K562 (cell line): Measurements from ENCODE around the gene PES1. TPM values are rescaled to one million over a fixed set of nuclear protein-coding genes. Genes with fewer than 3 reads are reported as not detected.
A peak's percentile ranks its signal among the peaks of the same experiment; 100 is the strongest.

Experiments used
- ATAC-seq: fragments of 200-7000 bp; cut with Tn5 transposase; 3 replicates; pipeline ENCODE4 v1.9.1; 2020; ENCODE audit warnings: moderate library complexity
- BruUV-seq: library from RNA; stranded (reverse); fragments of 400-500 nt; replicated peaks from 2 replicates; lab custom pipeline; 2021; lab: Mats Ljungman, UMichigan
- CTCF ChIA-PET: fragments of 300-600 bp; formaldehyde crosslinking; extraction: SDS; loops from one replicate; lab custom pipeline; 2021; ENCODE audit warnings: low intra/inter-chr PET ratio; lab: Yijun Ruan, JAX
- POLR2A ChIA-PET: fragments of 300-600, 350-650 bp; sonication (Branson Sonifier 250); formaldehyde crosslinking; extraction: SDS; loops from one replicate; lab custom pipeline; 2021; ENCODE audit warnings: antibody characterized with exemption, inconsistent platforms; lab: Yijun Ruan, JAX
- DNase-seq, 4 experiments: peaks; one replicate each; pipeline versions ENCODE4 v3.0.0 to v3.0.0-alpha.2; 2011 to 2018; ENCODE audit warnings: low spot score in 3 of 4, mixed read lengths in 3 of 4; ENCODE audit errors: extremely low read depth in 1 of 4
- FAIRE-seq: peaks from 2 replicates; lab custom pipeline; 2011; peaks lifted over from hg19 to GRCh38; lab: Jason Lieb, UNC
- H2AFZ ChIP-seq: 2 replicates; pipeline ENCODE4 v1.6.0; 2011; ENCODE audit warnings: low read depth, low read length, control low read depth, inconsistent platforms
- H3K27ac ChIP-seq: fragments of 200-600 bp; 3 replicates; pipeline ENCODE4 v1.8.0; 2011; ENCODE audit warnings: low read depth, mild to moderate bottlenecking, control low read depth, inconsistent platforms, low read length, moderate library complexity, mixed read lengths; ENCODE audit errors: extremely low read depth
- H3K27me3 ChIP-seq, 2 experiments: fragments of 300-600 bp in 1 of 2; 2 replicates in 1 of 2; 3 replicates in 1 of 2; pipeline versions ENCODE4 v1.6.0 to v1.8.0; 2011; ENCODE audit warnings: inconsistent platforms in 2 of 2, low read length in 2 of 2, mild to moderate bottlenecking in 1 of 2, mixed read lengths in 1 of 2, moderate library complexity in 1 of 2; ENCODE audit not compliant: control insufficient read depth in 2 of 2, insufficient read depth in 2 of 2
- H3K36me3 ChIP-seq: fragments of 300-600 bp; 3 replicates; pipeline ENCODE4 v1.8.0; 2011; ENCODE audit warnings: mild to moderate bottlenecking, low read length, inconsistent platforms; ENCODE audit not compliant: control insufficient read depth, insufficient read depth
- H3K4me1 ChIP-seq, 2 experiments: fragments of 200-600 bp in 1 of 2; replicated peaks in 1 of 2; 2 replicates in 1 of 2; 3 replicates in 1 of 2; pipeline versions ENCODE4 v1.5.1 to v1.8.0; 2011; ENCODE audit warnings: inconsistent platforms in 2 of 2, low read length in 2 of 2, mild to moderate bottlenecking in 1 of 2, mixed read lengths in 1 of 2, moderate library complexity in 1 of 2; ENCODE audit not compliant: control insufficient read depth in 2 of 2, insufficient read depth in 2 of 2
- H3K4me2 ChIP-seq: 2 replicates; pipeline ENCODE4 v1.6.1; 2011; ENCODE audit warnings: low read length, control low read depth, inconsistent platforms, mixed read lengths; ENCODE audit not compliant: insufficient read depth
- H3K4me3 ChIP-seq: fragments of 200-600 bp; sonication (generic), shearing (Covaris generic); 2 replicates; pipeline ENCODE4 v1.5.1; 2016; ENCODE audit warnings: control low read depth, inconsistent platforms
- H3K79me2 ChIP-seq: fragments of 200-600 bp; 3 replicates; pipeline ENCODE4 v1.8.0; 2011; ENCODE audit warnings: low read length, inconsistent platforms; ENCODE audit not compliant: control insufficient read depth, insufficient read depth
- H3K9ac ChIP-seq, 2 experiments: 2 replicates each; pipeline versions ENCODE4 v1.6.0 to v1.6.1; 2011; ENCODE audit warnings: low read depth in 2 of 2, low read length in 2 of 2, control low read depth in 1 of 2, inconsistent platforms in 1 of 2, mild to moderate bottlenecking in 1 of 2, mixed read lengths in 1 of 2; ENCODE audit not compliant: insufficient read depth in 1 of 2
- H3K9me1 ChIP-seq: one replicate; pipeline ENCODE4 v1.6.0; 2011; ENCODE audit warnings: inconsistent platforms, mild to moderate bottlenecking, low read length, moderate library complexity; ENCODE audit not compliant: control insufficient read depth, insufficient read depth
- H3K9me3 ChIP-seq: replicated peaks from 2 replicates; pipeline ENCODE4 v1.5.1; 2011; ENCODE audit warnings: low read depth, low read length, inconsistent platforms; ENCODE audit not compliant: control insufficient read depth, insufficient read depth
- H4K20me1 ChIP-seq: replicated peaks from 2 replicates; pipeline ENCODE4 v1.6.1; 2011; ENCODE audit warnings: low read length, inconsistent platforms, mixed read lengths; ENCODE audit not compliant: control insufficient read depth, insufficient read depth
- BDP1 ChIP-seq: IDR thresholded peaks from 3 replicates; pipeline ENCODE4 v1.6.1; 2011; ENCODE audit not compliant: insufficient read length, insufficient read depth
- FOSL1 ChIP-seq: fragments of 200-800 bp; sonication (Bioruptor generic); conservative IDR thresholded peaks from 2 replicates; pipeline ENCODE4 v1.6.1; 2016; ENCODE audit warnings: missing genetic modification characterization, missing compliant biosample characterization
- HEY1 ChIP-seq: fragments of 250-450 bp; sonication (Bioruptor Pico); IDR thresholded peaks from 2 replicates; pipeline ENCODE4 v1.5.0; 2020; ENCODE audit warnings: mild to moderate bottlenecking, moderate library complexity, borderline replicate concordance
- HMGN3 ChIP-seq: IDR thresholded peaks from 2 replicates; pipeline ENCODE4 v1.6.1; 2011; ENCODE audit warnings: borderline replicate concordance, low read depth, mild to moderate bottlenecking, mixed read lengths, low read length; ENCODE audit not compliant: insufficient read length; ENCODE audit errors: extremely low read depth
- L3MBTL2 ChIP-seq: fragments of 450-650 bp; IDR thresholded peaks from 2 replicates; pipeline ENCODE4 v1.6.1; 2016; ENCODE audit warnings: mild to moderate bottlenecking, moderate library complexity
- RCOR1 ChIP-seq, 2 experiments: IDR thresholded peaks; 2 replicates each; pipeline ENCODE4 v1.6.1; 2012; ENCODE audit warnings: low read depth in 2 of 2, low read length in 2 of 2, borderline replicate concordance in 1 of 2, improper control_type of control experiment in 1 of 2
- SIN3A ChIP-seq, 2 experiments: fragments of 150-350 bp in 1 of 2; IDR thresholded peaks; 2 replicates each; pipeline ENCODE4 v1.6.1; 2011 to 2016; ENCODE audit warnings: borderline replicate concordance in 2 of 2, low read depth in 2 of 2, low read length in 2 of 2, mild to moderate bottlenecking in 2 of 2, moderate library complexity in 2 of 2; ENCODE audit not compliant: control insufficient read depth in 1 of 2
- ZBTB26 ChIP-seq: fragments of 450-650 bp; formaldehyde crosslinking; IDR thresholded peaks from 2 replicates; pipeline ENCODE4 v1.4.0; 2022; ENCODE audit warnings: missing genetic modification characterization
- ZBTB49 ChIP-seq: sonication (generic); formaldehyde crosslinking; IDR thresholded peaks from 2 replicates; pipeline ENCODE4 v1.8.0; 2022; ENCODE audit warnings: missing genetic modification reagents, mild to moderate bottlenecking, borderline replicate concordance
- ZFP36 ChIP-seq: fragments of 150-350 bp; IDR thresholded peaks from 2 replicates; pipeline ENCODE4 v1.6.1; 2018; ENCODE audit warnings: low read length, low read depth; ENCODE audit not compliant: partially characterized antibody
- ZNF175 ChIP-seq: fragments of 200-800 bp; sonication (Bioruptor generic); IDR thresholded peaks from 2 replicates; pipeline ENCODE4 v1.6.1; 2016; ENCODE audit warnings: low read depth, mild to moderate bottlenecking, missing genetic modification characterization, missing compliant biosample characterization
- ZNF830 ChIP-seq: fragments of 250-450 bp; sonication (Bioruptor Pico); IDR thresholded peaks from 2 replicates; pipeline ENCODE4 v1.5.0; 2021; ENCODE audit warnings: mild to moderate bottlenecking
- WGBS: fragments of 100-300 bp; shearing (Covaris generic); methylation state at CpG from one replicate; pipeline ENCODE4 v1.1.6; 2016; ENCODE audit warnings: low coverage, mixed read lengths; ENCODE audit not compliant: insufficient coverage; ENCODE audit errors: missing lambda C conversion rate; 5-methylcytosine and 5-hydroxymethylcytosine counted together
- in situ Hi-C: fragments of 300-500 bp; cut with MboI; formaldehyde crosslinking; loops from 4 replicates; pipeline ENCODE4 v1.15.0; 2018; ENCODE audit warnings: inconsistent platforms, mixed read lengths
- intact Hi-C: fragments of 100-400 bp; cut with micrococcal nuclease; formaldehyde crosslinking; loops from 2 replicates; pipeline ENCODE4 v1.14.2; 2022
- polyA plus RNA-seq, 8 experiments: library from polyadenylated mRNA; depleted of rRNA in 4 of 8; stranded (reverse) in 5 of 8; unstranded in 3 of 8; fragments of >200 nt; fragmentation: Nextera tagmentation in 2 of 8; fragmentation: Illumina TruSeq in 1 of 8; extraction: Ambion mirVana in 2 of 8; extraction: Trizol in 1 of 8; gene quantifications; 2 replicates each; pipeline versions ENCODE4 v1.2.1 to v1.2.3, GENCODE V29; 2011 to 2014; ENCODE audit warnings: inconsistent platforms in 1 of 8, missing spikeins in 1 of 8
- total RNA-seq, 7 experiments: library from RNA; depleted of rRNA in 6 of 7; stranded (reverse); fragments of >200 nt in 6 of 7; fragmentation: Illumina TruSeq in 2 of 7; extraction: Trizol in 2 of 7; gene quantifications; 2 replicates each; pipeline versions ENCODE4 v1.2.1 to v1.2.3, GENCODE V29; 2011 to 2021; ENCODE audit warnings: low replicate concordance in 1 of 7
- TF ChIP-seq, protein P1 (sequence below): fragments of 450-650 bp; IDR thresholded peaks from 2 replicates; pipeline ENCODE4 v1.6.1; 2016; ENCODE audit warnings: mild to moderate bottlenecking

The PES1 gene
- total and polyA plus RNA-seq, 9 of the 15 experiments (the other 6 are each of a cell fraction or from before 2014, with no cell fraction given): 6.5 to 158 (median 94.3) TPM

DNA sequence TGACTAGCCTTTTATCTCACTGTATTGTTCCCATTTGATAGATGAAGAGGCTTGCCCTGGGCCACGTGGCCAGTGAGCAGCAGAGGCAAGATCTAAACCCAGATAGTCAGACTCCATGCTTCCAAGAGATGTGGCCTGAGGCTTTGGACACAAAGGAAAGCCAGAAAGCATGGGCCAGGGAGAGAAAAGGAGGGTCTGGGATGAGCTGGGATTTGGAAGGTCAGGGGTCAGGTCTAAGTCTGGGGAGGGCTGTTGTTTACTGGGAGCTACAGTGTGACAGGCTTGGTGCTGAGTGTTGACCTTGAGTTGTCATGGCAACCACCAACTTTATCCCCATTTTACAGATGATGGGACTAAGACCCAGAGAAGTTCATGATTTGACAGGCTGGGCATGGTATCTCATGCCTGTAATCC, 46.0 kb upstream of the PES1 start:
- FAIRE-seq (no peak), ATAC-seq (no peak), DNase-seq (no peak)
- Histone ChIP-seq H3K4me1 (peaks cover 5 to 32% of the 10 kb centered on the region in 2 experiments; a peak in 4 of 5 replicates), H3K9me1 (no peaks in the 10 kb centered on the region), H3K9ac (no peak overlapping the region), H3K4me2 (no peak overlapping the region), H3K27me3 (no peaks in the 10 kb centered on the region), H3K79me2 (no peaks in the 10 kb centered on the region), H3K36me3 (no peaks in the 10 kb centered on the region), H2AFZ (no peak overlapping the region), H3K27ac (no peak overlapping the region), H3K9me3 (no peaks in the 10 kb centered on the region), H3K4me3 (no peak overlapping the region), H4K20me1 (no peaks in the 10 kb centered on the region)
- no TSS peak for BruUV-seq
- intact Hi-C loops (no loop called here), in situ Hi-C loops (no loop called here)
- ChIA-PET CTCF (no interaction called here), POLR2A (interaction anchor here (1.1 to 2.1 kb wide), 2 partner anchors 9 to 11 kb away, joined by 4 to 5 read pairs; no protein-coding TSS in a partner anchor)
- WGBS: 8% methylated on average over 1 of the region's 1 CpG
- TF ChIP-seq ZNF830 (CRISPR knock-in tag) (no peak), ZNF175 (CRISPR knock-in tag) (no peak), L3MBTL2 (peak; percentile 34; the same call in 1 of the 2 replicates), HMGN3 (no peak), RCOR1 (IDR thresholded peaks at IDR 0.05; ENCODE audit: borderline replicate concordance in 1 of 2, low read depth in 2 of 2, low read length in 2 of 2) (no peak), ZBTB26 (CRISPR knock-in tag) (no peak), BDP1 (no peak), SIN3A (IDR thresholded peaks at IDR 0.05; ENCODE audit: borderline replicate concordance in 2 of 2, control insufficient read depth in 1 of 2, low read depth in 2 of 2, low read length in 2 of 2) (no peak), ZFP36 (no peak), FOSL1 (tag) (no peak), ZBTB49 (CRISPR knock-in tag) (no peak), HEY1 (no peak)
- TF ChIP-seq, protein P1, sequence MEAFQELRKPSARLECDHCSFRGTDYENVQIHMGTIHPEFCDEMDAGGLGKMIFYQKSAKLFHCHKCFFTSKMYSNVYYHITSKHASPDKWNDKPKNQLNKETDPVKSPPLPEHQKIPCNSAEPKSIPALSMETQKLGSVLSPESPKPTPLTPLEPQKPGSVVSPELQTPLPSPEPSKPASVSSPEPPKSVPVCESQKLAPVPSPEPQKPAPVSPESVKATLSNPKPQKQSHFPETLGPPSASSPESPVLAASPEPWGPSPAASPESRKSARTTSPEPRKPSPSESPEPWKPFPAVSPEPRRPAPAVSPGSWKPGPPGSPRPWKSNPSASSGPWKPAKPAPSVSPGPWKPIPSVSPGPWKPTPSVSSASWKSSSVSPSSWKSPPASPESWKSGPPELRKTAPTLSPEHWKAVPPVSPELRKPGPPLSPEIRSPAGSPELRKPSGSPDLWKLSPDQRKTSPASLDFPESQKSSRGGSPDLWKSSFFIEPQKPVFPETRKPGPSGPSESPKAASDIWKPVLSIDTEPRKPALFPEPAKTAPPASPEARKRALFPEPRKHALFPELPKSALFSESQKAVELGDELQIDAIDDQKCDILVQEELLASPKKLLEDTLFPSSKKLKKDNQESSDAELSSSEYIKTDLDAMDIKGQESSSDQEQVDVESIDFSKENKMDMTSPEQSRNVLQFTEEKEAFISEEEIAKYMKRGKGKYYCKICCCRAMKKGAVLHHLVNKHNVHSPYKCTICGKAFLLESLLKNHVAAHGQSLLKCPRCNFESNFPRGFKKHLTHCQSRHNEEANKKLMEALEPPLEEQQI: no peak
